SK-MEL-5 (cell line): ENCODE measurements around the gene PGPEP1. TPM values are rescaled to one million over a fixed set of nuclear protein-coding genes. Genes with fewer than 3 reads are reported as not detected.
"Not testable (repeated sequence)": the region's sequence is repeated elsewhere in the genome, so short reads cannot be mapped to it uniquely, and the experiment has no call there.

Source experiments
- DNase-seq: peaks from one replicate; pipeline ENCODE4 v3.0.0-alpha.2; 2016; ENCODE audit warnings: low read depth, low spot score
- in situ Hi-C: cut with HindIII; loops from 2 replicates; pipeline ENCODE4 v1.10.0; 2016; ENCODE audit warnings: low sequenced_read_pairs, high pct_unique_total_duplicates, low pct_unique_long_range_greater_than_20kb
- total RNA-seq: library from RNA; depleted of rRNA; stranded (reverse); fragments of >200 nt; shearing (Covaris generic); gene quantifications from 2 replicates; pipeline ENCODE4 v1.2.3, GENCODE V29; 2014

The PGPEP1 gene
- total RNA-seq, 1 experiment from 2014 or later, result 8.1 TPM

DNA sequence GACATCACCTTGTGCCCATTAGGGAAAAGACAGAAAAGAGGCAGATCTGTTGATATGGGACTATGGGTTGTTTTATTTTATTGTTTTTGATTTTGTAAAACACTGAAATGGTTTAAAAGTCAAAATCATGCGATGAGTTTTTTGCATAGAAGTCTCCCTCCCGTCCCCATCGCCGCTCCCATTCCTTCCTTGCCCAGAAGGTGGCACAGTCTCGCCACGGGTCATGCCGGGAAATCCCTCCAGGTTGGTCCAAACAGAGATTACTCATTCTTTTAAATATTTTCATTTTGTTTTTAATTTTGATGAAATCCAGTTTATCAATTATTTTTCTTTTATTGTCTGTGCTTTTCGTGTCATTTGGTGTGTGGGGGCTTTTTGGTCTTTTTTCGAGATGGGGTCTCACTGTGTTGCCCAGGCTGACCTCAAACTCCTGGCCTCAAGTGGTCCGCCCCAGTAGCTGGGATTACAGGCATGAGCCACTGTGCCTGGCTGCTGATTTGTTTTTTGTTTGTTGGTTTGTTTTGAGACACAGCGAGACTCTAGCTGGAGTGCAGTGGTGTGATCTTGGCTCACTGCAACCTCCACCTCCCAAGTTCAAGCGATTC is 9.2 kb downstream of the PGPEP1 start:
- DNase-seq, result peak; percentile 65
- in situ Hi-C loops, result no loop called here

- no peak for DNase-seq
- in situ Hi-C loops, result no loop called here
These were observed 10.1 kb downstream of the PGPEP1 start for GRCh38 chr19:18350490-18350889.

- DNase-seq, result no peak
- in situ Hi-C loops, result no loop called here
These were observed 11.1 kb downstream of the PGPEP1 start for GRCh38 chr19:18351544-18351943.

GRCh38 chr19:18353378-18354005 is 13.1 kb downstream of the PGPEP1 start:
- DNase-seq, result no peak
- in situ Hi-C loops, result no loop called here

DNA sequence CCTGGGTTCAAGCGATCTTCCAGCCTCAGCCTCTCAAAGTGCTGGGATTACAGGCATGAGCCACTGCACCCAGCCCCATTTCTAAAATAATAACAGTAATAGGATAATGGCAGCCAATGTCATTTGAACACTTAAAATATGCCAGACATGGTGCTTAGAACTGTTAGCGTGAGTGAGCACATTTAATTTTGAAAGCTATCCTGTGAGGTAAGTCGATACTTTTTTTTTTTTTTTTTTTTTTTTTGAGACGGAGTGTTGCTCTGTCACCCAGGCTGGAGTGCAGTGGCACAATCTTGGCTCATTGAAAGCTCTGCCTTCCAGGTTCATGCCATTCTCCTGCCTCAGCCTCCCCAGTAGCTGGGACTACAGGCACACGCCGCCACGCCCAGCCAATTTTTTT is 14.3 kb downstream of the PGPEP1 start:
- DNase-seq, in situ Hi-C loops: not testable (repeated sequence)

DNA sequence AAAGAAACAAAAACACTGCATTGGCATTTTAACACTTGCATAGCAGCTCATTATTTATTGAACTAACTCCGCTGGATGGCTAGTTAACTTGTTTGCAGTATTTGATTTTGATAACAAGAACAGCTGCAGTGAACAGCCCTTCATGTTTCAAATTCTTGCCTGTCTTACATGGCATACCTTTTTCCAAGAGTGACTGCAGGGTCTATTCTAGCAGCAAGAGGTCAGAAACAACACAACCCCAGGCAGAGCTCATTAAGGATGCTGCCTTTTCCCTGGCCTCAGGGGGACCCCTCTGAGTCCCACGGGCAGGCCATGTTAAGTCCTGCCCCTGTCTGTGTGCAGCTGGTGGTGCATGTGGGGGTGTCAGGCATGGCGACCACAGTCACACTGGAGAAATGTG is 16.6 kb downstream of the PGPEP1 start:
- DNase-seq, result no peak
- in situ Hi-C loops, result no loop called here

DNA sequence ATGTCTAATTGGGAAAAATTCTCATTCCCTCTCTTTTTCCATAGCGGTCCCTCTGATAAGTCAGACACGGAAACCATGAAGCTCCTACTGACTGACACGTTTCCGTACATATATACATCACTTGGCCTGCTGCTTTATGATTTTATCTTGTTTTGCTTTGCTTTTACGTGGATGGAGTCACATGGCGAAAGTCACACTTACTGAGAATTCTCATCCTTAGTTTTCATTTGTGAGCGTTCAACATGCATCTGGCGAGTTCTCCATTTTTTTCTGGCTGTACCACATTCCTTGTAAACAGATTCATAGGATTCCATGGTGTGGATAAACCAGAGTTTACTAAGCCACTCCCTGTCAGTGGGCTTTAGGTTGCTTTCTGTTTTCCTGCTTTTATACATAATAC is 21.2 kb downstream of the PGPEP1 start:
- in situ Hi-C loops, result no loop called here
- DNase-seq, result no peak

DNA sequence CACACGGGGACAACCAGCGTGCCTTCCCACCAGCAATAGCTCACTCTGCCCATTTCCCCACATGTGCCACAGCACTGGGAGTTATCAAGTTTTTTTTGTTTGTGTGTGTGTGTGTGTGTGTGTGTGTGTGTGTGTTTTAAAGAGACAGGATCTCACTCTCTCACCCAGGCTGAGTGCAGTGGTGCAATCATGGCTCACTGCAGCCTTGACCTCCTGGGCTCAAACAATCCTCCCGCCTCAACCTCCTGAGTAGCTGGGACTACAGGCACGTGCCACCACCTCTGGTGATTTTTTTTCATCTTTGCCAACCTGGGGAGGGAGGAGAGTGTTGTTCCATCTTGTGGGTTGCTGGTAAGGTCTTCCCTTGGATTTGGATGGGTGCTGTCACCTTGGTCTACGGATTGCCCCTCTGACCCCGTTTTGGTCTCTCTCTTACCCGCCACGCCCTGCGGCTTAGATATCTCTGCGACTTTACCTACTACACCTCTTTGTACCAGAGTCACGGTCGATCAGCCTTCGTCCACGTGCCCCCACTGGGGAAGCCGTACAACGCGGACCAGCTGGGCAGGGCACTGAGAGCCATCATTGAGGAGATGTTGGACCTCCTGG is 22.6 kb downstream of the PGPEP1 start:
- DNase-seq, result no peak
- in situ Hi-C loops, result no loop called here

DNA sequence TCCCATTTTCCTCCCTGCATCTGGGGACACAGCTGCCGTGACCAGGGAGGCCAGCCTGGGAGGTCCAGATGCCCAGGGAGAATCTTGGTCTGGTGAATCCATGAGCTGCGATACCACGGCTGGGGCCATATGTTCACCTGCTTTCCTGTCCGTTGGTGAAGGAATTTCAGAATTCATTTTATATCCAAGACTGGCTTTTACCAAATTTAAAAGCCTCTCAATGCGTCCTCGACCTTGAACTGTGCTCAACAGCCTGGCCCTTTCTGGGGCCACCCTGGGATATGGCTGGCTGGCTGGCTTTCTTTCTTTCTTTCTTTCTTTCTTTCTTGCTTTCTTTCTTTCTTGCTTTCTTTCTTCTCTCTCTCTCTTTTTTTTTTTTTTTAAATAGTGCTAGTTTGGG is 23.4 kb downstream of the PGPEP1 start:
- in situ Hi-C loops, result no loop called here
- DNase-seq, result no peak

- DNase-seq, in situ Hi-C loops: not testable (repeated sequence)
These were observed 24.0 kb downstream of the PGPEP1 start for GRCh38 chr19:18364277-18364825.

DNA sequence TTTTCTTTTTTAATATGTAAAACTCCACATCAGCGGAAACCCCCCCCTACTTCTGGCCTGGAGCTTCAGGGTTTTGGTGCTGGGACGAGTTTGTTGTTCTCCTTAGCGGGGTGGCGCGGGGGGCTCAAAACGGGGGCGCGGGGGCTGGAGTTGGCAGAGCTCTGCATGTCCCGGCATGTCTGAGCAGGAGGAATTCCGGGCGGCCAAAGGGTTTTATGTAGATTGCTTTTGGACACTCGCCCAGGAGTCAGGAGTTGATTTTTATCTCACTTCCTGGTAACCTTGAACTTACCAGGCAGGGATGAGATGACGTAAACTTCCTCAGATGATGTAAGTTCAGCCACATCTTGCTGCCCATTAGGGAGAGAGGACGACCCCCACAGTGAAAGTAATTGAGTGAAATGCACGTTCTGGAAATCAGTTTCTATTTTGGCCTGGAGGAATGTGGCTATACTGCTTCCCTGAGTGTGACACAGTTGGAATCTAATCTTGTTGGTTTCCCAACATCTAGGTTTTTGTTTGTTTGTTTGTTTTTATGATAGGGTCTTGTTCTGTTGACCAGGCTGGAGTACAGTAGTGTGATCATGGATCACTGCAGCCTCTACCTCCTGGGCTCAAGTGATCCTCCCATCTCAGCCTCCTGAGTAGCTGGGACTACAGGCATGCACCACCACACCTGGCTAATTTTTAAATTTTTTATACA is 24.6 kb downstream of the PGPEP1 start:
- in situ Hi-C loops, result no loop called here
- peak; percentile 97 for DNase-seq

DNA sequence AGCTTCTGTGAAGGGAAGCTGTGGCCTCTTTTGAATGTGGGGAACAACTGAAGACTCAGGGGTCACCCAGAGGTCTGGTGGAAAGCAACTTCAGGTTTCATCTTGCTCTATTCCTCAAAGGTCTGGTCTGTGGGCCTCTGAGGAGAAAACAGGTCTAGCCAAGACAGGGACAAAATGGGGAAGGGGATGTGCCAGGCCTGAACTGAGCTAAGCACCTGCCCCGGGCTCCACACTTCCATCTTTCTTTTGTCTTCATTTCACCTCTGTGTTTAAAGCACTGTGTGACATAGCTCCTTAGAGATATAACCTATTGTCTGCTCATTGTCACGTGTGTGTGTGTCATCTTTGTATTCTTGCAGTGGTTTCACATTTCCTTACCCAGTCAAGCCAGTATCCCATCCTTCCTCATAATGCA is 25.6 kb downstream of the PGPEP1 start:
- in situ Hi-C loops, result no loop called here
- DNase-seq, result peak; percentile 17

GRCh38 chr19:18368504-18369222 is 28.3 kb downstream of the PGPEP1 start:
- in situ Hi-C loops, result no loop called here
- DNase-seq, result no peak

- no peak for DNase-seq
- in situ Hi-C loops, result no loop called here
These were observed 33.1 kb downstream of the PGPEP1 start for GRCh38 chr19:18373407-18373891.

- peak; percentile 97 for DNase-seq
- in situ Hi-C loops, result no loop called here
These were observed 33.7 kb downstream of the PGPEP1 start for GRCh38 chr19:18373892-18374629.

- DNase-seq, result no peak
- in situ Hi-C loops, result no loop called here
These were observed 36.6 kb downstream of the PGPEP1 start for GRCh38 chr19:18377026-18377425.
